ENCODE measurements around the gene ACSL1.

Gene ACSL1

DNA sequence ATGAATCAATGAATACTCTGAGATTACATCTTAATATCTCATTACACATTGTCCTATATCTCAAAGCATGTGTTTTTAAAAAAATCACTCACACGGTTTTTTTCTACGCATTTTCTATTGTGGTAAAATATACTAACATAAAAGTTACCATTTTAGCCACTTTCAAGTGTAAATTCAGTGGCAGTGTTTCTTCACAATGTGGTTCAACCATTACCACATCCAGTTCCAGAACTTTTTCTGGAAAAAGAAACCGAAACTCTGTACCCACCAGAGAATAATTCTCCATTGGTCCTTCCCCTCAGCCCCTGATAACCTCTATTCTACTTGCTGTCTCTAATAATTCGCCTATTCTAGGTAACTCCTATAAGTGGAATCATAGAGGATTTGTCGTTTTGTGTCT lies 35.3 kb upstream of the ACSL1 start:
- peak; percentile 17 for DNase-seq (ENCODE audit: low read depth)
- TF ChIP-seq POLR2A (IDR thresholded peaks at IDR 0.05; ENCODE audit: extremely low read depth, insufficient read length) (no peak), MYC (IDR thresholded peaks at IDR 0.05; ENCODE audit: low read depth, low read length) (no peak)
- TF ChIP-seq, protein P1, sequence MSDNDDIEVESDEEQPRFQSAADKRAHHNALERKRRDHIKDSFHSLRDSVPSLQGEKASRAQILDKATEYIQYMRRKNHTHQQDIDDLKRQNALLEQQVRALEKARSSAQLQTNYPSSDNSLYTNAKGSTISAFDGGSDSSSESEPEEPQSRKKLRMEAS (IDR thresholded peaks at IDR 0.05; ENCODE audit: low read depth, low read length), result no peak
- TF ChIP-seq, protein P2, sequence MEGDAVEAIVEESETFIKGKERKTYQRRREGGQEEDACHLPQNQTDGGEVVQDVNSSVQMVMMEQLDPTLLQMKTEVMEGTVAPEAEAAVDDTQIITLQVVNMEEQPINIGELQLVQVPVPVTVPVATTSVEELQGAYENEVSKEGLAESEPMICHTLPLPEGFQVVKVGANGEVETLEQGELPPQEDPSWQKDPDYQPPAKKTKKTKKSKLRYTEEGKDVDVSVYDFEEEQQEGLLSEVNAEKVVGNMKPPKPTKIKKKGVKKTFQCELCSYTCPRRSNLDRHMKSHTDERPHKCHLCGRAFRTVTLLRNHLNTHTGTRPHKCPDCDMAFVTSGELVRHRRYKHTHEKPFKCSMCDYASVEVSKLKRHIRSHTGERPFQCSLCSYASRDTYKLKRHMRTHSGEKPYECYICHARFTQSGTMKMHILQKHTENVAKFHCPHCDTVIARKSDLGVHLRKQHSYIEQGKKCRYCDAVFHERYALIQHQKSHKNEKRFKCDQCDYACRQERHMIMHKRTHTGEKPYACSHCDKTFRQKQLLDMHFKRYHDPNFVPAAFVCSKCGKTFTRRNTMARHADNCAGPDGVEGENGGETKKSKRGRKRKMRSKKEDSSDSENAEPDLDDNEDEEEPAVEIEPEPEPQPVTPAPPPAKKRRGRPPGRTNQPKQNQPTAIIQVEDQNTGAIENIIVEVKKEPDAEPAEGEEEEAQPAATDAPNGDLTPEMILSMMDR (IDR thresholded peaks at IDR 0.05; ENCODE audit: low read depth, low read length), result no peak
- no peak overlapping the region for H3K4me3 ChIP-seq (ENCODE audit: low read depth, low read length)

DNA sequence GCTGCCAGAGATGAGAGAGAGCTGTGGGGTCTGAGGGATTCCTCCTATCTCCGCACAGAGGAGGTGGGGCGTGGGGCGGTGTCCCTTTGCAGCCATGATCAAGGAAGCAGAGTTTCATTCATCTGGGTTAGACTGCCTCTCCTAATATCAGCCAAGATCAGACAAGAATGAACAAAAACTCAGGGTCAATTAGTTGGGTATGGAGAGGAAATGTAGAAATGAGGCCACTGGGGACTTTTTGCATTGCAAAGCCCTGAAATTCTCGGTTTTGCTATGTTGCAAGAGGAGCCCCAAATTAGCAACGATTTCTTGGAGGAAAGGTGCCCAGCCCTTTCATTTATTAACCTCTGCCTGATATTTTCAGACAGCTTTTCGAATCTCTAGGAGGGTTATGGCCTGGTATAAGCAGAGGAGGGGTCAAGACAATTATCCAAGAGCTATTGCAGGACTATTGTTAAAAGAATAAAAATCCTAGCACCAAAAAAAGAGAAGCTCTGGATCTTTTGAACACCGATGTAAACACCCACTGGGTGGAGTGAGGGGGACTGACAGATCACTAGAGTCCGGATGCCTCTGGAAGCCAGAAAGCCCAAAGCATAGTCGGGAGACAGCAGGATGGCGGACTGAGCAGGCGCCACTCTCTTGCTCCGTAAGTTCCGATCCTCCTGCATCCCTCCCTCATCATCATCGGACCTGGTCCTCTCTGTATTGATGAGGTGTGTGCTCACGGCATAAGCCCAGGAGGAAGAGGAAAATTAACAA lies 34.4 kb upstream of the ACSL1 start:
- H3K4me3 ChIP-seq (ENCODE audit: low read depth, low read length), result peak overlapping the region; percentile 45
- TF ChIP-seq, protein P1 (IDR thresholded peaks at IDR 0.05; ENCODE audit: low read depth, low read length), result no peak
- TF ChIP-seq MYC (IDR thresholded peaks at IDR 0.05; ENCODE audit: low read depth, low read length) (no peak), POLR2A (IDR thresholded peaks at IDR 0.05; ENCODE audit: extremely low read depth, insufficient read length) (no peak)
- TF ChIP-seq, protein P2 (IDR thresholded peaks at IDR 0.05; ENCODE audit: low read depth, low read length), result no peak
- DNase-seq (ENCODE audit: low read depth), result peak; percentile 87

- TF ChIP-seq MYC (IDR thresholded peaks at IDR 0.05; ENCODE audit: low read depth, low read length), result no peak
- TF ChIP-seq, protein P1 (IDR thresholded peaks at IDR 0.05; ENCODE audit: low read depth, low read length), result 0 out of 2 replicates have a peak, but pooled peaks have one; percentile 8
- TF ChIP-seq POLR2A (IDR thresholded peaks at IDR 0.05; ENCODE audit: extremely low read depth, insufficient read length), result no peak
- DNase-seq (ENCODE audit: low read depth), result peak; percentile 38
- H3K4me3 ChIP-seq (ENCODE audit: low read depth, low read length), result no peak overlapping the region
These were observed 31.8 kb upstream of the ACSL1 start for GRCh38 chr4:184857441-184858121.

- H3K4me3 ChIP-seq (ENCODE audit: low read depth, low read length), result no peak overlapping the region
- TF ChIP-seq, protein P1 (IDR thresholded peaks at IDR 0.05; ENCODE audit: low read depth, low read length), result no peak
- TF ChIP-seq POLR2A (IDR thresholded peaks at IDR 0.05; ENCODE audit: extremely low read depth, insufficient read length), result no peak
- TF ChIP-seq MYC (IDR thresholded peaks at IDR 0.05; ENCODE audit: low read depth, low read length), result no peak
- TF ChIP-seq, protein P2 (IDR thresholded peaks at IDR 0.05; ENCODE audit: low read depth, low read length), result no peak
- DNase-seq (ENCODE audit: low read depth), result peak; percentile 56
These were observed 30.5 kb upstream of the ACSL1 start for GRCh38 chr4:184856277-184856609.

DNA sequence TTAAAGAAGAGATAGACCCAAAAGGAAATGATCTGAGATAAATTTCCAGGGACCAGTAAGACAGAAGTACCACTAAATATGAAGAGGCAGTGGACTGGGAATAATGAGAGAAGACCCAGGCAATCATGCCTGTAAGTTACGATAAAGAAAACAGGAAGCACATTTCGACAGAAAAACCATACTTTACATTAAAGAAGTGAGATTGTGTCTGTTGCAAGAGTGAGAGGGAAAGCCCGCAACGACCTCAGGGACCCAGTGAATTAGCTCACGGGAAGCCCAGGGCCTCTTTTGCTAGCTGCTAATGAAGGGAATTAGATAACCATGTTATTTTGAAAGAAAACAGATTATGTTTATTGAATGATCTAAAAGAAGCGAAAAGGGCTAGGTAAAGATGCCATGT lies 28.9 kb upstream of the ACSL1 start:
- no peak for TF ChIP-seq MYC (IDR thresholded peaks at IDR 0.05; ENCODE audit: low read depth, low read length)
- TF ChIP-seq POLR2A (IDR thresholded peaks at IDR 0.05; ENCODE audit: extremely low read depth, insufficient read length), result no peak
- TF ChIP-seq, protein P2 (IDR thresholded peaks at IDR 0.05; ENCODE audit: low read depth, low read length), result no peak
- TF ChIP-seq, protein P1 (IDR thresholded peaks at IDR 0.05; ENCODE audit: low read depth, low read length), result no peak
- H3K4me3 ChIP-seq (ENCODE audit: low read depth, low read length), result peak overlapping the region; percentile 29
- peak; percentile 93 for DNase-seq (ENCODE audit: low read depth)

GRCh38 chr4:184853436-184853835 lies 27.7 kb upstream of the ACSL1 start:
- H3K4me3 ChIP-seq (ENCODE audit: low read depth, low read length), result no peak overlapping the region
- TF ChIP-seq, protein P1 (IDR thresholded peaks at IDR 0.05; ENCODE audit: low read depth, low read length), result no peak
- TF ChIP-seq POLR2A (IDR thresholded peaks at IDR 0.05; ENCODE audit: extremely low read depth, insufficient read length) (no peak), MYC (IDR thresholded peaks at IDR 0.05; ENCODE audit: low read depth, low read length) (no peak)
- TF ChIP-seq, protein P2 (IDR thresholded peaks at IDR 0.05; ENCODE audit: low read depth, low read length), result no peak
- no peak for DNase-seq (ENCODE audit: low read depth)

Measured in NB4 (cell line).